OCI-LY7 (cell line): Measurements from ENCODE around the gene TPD52L1.

Experiments
- CTCF ChIP-seq: fragments of 200-600 bp; sonication (generic); conservative IDR thresholded peaks from 2 replicates; pipeline ENCODE4 v1.5.1; 2014; ENCODE audit warnings: mild to moderate bottlenecking, antibody characterized with exemption, low read length, moderate library complexity, mixed read lengths
- EZH2phosphoT487 ChIP-seq: fragments of 200-600 bp; sonication (generic); IDR thresholded peaks from 2 replicates; pipeline ENCODE4 v1.6.1; 2018; ENCODE audit warnings: low read depth, borderline replicate concordance, mild to moderate bottlenecking, mixed run types, antibody characterized with exemption, low read length, moderate library complexity, mixed read lengths

DNA sequence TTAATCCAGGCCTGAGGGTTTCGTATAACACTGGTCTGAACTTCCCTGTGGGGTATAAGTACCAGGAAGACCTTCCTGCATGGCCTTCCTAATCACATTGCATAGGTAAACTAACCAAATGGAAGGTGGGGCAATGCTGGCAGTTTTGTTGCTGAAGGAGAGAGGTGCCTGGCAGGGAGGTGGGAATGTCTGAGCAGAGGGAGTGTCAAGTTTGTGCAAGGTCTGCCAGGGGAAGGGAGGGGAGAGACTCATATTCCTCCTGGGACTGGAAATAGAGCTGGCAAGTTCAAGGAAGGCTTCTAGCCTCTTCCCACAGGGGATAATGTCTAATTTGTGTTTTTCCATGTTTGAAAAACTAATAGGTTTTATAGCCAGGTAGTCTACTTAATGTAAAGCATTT lies 77.6 kb downstream of the TPD52L1 start:
- TF ChIP-seq CTCF (no peak), EZH2phosphoT487 (no peak)
